NCI-H128 (cell line): ENCODE data around the gene OSTM1.

Experiments
- DNase-seq: peaks from one replicate; lab custom pipeline; 2025; ENCODE audit not compliant: unreplicated experiment; lab: John Stamatoyannopoulos, UW

OSTM1 gene, protein sequence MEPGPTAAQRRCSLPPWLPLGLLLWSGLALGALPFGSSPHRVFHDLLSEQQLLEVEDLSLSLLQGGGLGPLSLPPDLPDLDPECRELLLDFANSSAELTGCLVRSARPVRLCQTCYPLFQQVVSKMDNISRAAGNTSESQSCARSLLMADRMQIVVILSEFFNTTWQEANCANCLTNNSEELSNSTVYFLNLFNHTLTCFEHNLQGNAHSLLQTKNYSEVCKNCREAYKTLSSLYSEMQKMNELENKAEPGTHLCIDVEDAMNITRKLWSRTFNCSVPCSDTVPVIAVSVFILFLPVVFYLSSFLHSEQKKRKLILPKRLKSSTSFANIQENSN

DNA sequence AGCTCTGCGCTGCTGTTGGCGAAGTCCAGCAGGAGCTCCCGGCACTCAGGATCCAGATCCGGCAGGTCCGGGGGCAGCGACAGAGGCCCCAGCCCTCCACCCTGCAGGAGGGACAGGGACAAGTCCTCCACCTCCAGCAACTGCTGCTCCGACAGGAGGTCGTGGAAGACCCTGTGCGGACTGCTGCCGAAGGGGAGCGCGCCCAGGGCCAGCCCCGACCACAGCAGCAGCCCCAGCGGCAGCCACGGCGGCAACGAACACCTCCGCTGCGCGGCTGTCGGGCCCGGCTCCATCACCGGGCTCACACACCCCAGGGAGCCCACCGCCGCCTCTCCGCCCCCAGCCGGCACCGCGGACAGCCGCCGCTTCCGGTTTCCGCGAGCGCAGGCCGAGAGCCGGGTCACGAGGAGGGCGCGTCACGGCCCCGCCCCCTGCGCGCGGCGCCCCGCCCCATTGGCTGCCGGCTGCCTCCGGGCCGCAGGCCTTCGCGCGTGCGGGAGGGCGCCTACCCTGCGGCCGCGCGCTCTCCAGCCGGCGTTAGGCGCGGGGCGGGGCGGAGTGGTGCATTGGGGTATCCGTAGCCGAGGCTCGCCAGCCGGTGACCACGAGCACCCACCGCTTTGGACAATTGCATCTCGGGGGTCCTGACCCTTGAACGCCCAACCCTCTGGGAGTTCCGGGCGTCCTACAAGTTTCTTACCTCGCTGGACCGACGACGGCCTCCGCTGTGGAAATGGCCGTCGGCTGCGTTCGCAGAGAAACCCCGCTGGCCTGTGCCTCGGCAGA is at the start of gene OSTM1:
TSS of gene OSTM1 (minus strand) at position 383 of the 786 bp plus-strand sequence. CDS start at position 293, 90 bp downstream.
- peak; percentile 72 for DNase-seq

DNA sequence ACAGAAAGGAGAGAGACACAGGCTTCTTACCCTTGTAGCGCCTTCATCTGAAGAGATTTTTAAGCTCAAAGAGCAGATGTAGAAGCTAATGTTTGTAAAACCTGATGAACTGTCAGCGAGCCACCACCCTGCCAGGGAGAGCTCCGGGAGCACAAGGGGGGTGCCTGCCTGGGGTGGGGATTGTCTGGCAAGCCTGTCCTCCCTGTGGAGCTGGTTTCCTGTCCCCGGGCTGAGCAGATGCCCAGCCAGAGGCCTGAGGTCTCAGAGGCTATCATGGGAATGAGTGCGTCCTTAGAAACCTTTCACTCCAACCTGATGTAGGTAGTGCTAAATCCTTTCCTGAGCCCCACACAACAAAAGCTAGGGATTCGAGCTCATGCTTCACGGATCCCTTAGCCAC is 49.4 kb upstream of the OSTM1 start:
- no peak for DNase-seq

DNA sequence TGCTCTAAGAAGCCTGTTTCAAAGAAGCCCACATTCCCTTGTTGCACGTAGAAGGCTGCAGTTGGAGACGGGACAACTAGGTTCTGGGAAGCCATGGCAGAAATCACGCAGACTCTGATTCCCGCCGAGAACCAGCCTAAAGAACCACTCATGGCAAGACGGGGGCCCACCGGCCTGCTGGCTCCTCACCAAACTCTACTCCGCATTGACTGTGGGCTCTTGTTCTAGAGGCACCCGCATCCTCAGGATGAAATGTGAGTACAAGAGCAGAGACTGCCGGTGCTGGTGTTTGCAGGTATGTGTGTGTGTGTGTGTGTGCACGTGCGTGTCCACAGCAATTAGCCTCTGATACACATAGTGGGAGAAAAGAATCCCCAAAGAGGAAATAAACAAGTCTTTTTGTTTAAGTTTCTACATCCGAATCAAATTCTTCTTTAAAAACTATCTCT is 49.0 kb upstream of the OSTM1 start:
- no peak for DNase-seq

DNA sequence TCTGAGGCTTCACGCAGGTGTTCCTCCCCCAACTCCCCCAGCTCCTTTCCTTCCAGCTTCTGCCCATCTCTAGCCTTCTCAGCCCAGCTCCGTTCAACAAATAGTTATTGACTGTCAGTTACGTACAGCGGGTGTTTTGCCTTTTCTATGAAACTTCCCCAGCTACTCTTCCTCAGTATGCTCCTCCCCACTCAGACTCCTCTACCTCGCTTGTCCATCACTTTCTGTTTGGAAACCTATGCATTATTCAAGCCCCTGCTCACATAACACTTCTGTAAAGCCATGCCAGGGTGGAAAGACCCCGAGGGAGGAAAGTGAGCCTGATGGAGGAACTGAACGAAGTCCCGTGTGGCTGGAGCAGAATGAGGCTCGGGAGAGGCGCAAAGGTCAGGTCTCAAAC is 47.1 kb upstream of the OSTM1 start:
- no peak for DNase-seq

DNA sequence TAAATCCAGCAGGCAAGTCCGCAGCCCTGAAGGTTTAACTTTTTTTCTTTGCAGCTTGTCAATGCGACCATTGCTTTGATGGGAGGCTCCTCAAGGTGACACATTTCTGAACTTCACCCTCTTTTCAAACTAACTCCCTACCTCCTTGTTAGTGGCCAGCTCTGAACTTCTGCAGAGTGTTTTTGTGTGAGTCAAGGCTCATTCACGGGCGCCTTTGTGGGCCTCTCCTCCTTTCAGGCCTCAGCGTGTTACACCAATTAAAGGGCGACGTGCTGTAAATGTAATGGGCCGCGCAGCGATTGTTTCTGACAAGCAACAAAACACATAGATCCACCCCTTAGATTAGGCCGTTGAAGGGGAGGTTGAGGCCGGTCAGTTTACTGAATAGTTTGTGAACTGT is 45.8 kb upstream of the OSTM1 start:
- no peak for DNase-seq

DNA sequence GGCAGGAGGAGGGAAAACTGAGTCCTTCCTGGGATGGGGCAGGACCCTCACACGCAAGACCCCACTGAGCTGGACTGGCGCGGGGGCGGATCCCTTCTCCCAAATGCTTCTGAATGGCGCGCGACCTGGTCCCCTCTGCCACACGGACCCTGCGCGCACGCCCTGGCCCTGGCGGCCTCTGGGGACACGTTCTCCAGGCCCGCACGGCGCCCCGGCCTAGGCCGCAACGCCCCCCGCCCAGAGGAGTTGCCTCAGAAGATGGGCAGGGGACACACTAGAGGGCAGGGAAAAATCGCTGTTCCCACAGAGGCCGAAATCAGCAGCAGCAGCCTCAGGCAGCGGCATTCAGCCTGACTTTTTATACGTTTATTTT is 45.2 kb upstream of the OSTM1 start:
- DNase-seq: no peak

DNA sequence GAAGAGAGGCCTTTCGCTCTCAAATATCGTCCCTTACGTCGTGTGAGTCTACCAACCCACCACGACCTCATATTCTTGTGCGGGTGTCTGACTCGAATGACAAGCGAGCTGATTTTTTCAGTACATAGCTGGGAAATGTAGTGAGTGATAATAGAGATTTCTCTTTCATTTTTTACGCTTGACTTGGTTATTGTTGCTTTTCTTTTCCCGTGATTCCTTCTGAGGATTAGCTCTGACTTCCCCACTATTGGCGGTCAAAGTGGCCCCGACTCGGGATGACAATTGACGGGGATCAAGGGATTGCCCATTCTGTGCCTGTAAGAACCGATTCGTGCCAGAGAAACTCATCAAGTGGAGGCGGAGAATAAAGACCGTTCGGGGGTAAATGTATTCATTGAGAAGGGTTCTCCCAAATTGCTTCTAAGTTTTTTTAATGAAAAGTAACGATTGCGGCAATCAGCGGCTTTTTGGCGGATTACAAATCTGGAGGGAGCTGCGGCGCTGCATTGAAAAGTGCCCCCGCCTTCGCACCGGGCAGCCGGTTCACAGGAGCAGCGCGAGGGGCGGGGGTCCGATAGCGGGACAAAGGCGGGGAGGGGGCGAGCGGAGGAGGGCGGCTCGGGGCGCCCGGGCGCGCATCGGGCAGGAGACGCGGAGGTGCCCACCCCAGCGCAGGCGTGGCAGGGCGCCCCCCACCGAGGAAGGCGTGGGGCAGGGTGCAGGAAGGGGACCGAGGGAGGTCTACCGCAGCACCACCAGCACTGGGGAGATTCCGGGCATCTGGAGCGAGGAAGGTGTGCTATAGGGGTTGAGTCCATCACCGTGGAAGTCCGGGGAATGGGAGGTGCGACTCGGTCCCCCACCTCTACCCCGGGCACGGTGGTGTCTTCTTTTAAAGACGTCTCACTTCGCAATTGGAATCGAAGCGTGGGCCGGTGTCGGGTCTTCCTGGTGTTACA is 44.5 kb upstream of the OSTM1 start:
- DNase-seq: no peak

DNA sequence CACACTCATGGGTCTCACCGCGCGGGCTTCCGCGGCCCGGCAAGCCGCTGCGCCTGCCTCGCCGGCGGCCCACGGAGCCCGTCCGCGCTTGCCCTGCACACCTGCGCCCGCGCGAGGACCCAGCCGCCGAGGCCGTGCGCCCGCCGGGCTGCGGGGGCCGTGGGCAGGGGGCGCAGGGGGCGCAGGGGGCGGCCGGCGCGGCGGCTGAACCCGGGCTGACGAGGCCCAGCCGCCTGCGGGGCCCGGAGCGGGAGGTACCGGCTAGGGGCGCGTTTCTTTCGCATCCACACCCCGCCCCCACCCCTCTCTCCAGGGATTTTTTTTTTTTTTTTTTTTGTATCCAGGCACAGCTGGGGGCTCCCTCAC is 43.8 kb upstream of the OSTM1 start:
- DNase-seq: no peak

DNA sequence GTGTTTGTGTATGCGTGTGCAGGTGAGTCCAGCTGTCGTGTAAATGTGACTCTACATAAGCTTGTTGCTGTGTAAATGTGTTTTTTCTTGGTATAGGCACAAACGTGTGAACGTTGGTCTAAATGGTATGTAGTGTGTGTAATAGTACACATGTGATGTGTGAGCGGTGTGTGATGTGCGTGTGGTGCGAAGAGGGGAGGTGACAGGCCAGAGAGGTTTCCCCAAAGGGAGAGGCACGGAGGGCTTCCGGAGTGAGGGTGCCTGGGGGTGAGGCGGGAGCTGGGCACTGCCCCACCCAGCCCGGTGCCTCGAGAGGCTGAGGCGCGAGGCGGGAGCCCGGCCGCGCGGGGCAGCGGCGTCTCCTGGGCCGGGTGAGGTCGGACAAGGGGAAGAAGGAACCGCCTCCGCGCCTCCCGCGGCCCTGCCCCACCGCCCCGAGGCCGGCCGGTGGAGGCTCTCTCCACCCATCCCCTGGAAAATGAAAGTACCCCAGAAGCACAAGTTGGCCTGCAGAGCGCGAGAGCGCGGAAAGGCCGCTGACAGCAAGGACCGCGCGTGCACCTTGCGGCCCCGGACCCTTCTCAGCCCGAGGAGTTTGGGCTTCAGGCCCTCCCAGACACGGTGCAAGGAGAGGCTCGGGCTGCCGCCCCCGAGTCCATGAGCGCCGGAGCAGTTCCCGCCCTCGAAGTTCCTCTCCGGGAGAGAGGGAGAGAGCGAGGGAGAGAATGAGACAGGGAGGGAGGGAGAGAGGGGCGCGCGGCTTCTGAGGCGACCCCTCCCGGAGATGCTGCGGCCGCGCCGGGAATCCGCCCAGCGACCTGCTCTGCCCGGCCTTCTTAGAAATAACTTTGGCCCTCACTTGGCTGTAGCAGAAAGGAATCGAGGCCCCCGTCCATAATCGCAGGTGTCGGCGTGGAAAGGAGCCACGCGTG is 43.2 kb upstream of the OSTM1 start:
- DNase-seq: no peak

DNA sequence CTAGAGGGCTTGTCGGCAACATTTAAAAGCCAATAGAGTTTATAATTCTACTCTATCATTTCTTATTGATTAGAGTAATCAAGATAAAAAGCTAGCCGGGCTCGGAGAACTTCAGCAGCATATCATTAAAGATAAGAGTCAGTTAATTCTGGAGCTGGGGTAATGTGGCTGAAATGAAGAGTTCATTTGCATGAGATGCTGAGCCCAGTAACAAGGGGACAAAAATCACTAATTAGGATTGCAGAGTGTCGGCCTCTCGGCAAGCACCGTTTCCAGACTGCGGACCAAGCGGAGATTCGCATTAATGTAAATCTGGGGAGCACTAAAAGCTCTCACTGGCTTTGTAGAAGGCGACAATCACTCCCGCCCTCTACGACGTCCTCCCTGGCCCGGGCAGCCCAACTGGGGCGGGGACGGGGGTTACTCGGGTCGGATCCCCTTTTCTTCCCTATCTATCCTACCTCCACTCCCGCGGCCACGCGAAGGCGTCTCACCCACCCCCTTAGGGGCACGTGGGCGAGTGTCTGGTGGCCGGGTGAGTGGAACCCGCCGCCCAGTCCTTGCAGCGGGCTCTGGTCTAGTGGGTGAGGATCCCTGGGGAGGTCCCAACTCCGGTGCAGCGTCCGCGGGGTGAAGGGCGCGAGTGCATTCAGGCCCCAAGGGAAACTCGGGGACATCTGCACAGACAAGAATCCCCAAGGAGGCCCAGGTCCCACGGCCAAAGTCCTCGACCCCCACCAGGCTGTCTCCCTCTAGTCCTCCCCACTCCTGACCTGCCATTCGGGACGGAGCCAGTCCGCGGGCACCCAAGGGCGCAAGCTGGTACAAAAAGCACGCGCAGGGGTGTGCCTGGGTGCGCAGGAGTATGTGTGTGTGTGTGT is 42.2 kb upstream of the OSTM1 start:
- DNase-seq: no peak

DNA sequence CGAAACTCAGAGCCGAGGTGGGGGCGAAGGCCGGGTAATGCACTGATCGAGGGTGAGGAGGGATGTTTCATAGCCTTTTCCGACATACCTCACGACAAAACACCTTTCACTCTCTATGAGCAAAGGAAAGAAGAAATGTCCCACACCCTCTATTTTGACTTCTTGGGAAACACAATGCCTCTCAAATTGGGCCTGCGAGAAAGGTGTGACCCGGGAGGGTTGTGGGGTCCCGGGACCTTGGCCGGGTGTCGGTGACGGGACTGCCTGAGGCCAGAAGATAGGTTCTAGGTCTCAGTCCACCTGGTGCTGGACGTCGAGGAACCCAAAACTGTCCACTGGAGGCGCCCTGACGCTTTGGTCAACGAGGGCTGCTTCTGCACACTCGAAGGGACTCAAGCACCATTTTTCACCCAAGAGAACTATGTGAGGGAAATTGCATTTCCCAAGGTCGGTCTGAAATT is 41.1 kb upstream of the OSTM1 start:
- DNase-seq: no peak

DNA sequence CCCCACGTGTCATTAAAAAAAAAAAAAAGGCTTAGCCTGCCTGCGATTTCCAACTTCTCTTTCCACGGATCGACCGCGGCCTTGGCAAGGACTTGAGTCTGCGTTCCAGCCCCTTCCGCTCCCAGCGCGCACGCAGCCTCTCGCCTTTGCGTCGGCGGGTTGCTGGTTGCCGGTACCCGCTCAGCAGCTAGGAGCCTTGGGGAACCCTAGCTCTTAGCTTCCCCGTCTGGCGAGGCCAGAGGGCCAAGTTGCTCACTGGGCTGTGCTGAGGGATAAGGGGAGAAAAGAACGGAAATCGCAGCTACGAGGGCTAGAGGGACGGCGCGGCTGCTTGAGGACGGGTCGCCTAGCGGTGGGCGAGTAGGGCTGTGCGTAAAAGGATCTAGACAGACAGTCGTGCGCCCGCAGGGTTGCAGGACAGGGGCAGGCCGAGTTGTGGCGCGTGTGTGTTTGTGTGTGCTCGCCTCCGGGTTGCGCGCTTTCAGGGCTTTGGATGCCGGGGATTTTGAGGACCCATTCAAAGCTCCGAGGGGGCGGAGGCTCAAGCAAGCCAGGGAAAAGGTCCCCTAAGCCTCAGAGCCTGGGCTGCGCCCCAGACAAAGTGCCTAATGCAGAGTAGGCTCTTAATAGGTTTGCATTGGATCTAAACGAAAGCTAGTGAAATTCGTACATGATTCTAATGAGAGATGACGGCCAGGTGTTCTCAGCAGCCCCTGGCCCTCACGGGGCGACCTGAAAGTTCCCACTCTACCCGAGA is 40.5 kb upstream of the OSTM1 start:
- peak; percentile 37 for DNase-seq

DNA sequence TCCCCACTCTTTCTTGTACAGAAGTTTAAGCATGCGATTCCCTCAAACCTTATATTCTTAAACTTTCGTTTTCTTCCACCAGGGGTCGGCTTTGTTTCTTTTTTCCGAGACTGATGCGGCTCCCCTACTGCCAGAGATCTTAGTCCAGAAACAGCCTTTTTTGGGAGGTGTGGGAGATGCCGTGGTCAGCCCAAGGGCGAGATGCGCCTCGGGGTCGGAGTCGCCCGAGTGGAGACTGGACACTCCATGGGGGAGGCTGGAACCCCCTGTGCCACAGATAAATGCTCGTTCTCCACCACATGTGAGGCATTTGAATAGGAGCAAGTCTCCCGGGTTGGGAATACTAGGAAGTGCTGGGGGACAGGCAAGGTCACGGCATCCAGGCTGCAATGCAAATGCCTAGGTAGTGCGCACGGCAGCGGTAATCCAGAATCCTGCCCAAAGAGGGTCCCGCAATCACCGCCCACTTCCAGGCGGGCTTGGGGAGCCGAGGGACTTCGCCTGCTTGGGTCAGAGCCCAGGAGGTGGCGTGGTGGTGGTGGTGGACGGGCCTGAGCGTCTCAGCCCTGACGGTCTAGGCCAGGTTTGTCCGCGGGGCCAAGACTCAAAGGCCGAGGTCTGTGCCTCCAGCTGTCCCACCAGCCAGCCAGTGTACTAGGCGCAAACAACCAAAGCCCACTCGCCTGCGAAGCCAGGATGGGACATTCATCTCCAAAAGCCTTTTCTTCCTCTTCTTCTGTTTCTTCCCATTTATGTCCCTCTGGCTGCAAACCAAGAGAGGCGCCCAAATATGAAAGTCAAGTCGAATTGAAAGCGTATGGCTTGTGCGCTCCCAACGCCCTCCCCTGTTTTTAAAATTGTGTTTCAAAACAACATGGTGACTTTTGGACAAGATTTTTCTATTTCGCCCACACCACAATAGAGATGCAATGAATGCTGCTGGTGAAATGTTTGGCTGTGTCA is 39.3 kb upstream of the OSTM1 start:
- DNase-seq: peak; percentile 51

DNA sequence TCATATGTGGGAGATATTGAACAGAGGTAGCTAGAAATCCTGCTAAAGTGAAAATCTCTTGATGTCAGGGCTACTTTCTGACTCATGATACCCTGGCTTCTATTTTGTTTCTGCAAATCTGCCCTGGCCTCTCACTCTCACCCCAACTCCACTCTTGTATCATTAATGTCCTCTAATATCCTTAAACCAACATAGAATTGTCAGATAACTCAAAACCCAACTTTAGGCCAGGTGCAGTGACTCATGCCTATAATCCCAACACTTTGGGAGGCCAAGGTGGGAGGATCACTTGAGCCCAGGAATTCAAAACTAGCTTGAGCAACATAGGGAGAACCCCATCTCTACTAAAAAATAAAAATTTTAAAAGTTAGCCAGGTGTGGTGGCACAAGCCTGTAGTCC is 33.8 kb upstream of the OSTM1 start:
- DNase-seq: no peak

DNA sequence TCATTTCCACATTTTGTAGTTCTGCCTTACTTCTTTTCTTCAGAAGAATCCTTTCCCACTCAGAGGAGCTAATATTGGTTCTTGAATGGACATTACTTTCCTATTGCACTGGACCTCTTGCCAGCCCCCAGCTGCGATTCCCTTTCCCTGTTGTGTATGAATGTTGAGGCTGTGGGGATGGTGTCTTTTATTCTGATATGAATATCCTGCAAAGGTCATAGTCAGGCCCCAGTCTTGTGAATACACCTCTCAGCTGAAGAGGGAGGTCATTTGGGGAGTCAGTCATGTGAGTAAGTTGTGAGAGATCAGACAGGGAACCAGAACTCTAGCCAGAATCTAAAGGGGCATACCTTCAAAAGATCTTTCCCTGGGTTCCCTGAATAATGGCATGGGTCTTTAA is 32.6 kb upstream of the OSTM1 start:
- no peak for DNase-seq

DNA sequence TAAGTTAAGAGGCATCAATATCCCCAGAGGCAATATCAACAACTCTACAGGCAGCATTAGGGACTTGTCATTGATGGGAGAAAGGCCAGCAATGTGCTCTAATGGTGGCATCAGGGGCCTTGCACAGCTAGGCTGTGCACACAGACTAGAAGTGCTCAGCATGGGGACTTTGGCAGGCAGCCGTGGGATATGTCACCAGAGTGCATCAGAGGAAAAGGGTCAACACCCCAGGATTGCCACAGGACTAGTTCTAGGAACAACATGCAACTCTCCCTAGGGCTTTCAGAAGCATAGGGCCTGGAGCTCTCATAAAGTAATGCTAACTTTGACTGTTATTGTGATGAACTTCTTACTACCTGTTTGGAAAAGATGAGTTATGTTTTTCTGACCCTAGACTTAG is 32.2 kb upstream of the OSTM1 start:
- no peak for DNase-seq

DNA sequence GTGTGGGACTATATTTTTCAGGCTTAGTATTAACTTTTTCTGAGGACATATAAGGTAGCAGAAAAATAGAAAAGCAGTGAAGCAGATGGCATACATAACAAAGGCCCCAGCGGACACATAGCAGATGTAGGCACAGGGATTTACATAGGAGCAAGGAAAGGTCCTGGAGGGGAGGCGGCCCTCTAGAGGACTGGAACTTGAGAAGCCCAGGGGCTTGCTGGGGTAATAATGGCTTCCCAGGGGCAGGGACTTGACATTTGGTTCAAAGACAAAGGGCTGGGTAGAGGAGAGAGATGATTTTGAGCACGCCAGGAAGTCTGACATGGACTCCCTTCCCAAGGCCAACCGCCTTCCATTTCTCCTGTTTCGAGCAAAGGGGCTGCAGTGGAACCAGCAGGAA is 31.7 kb upstream of the OSTM1 start:
- no peak for DNase-seq
